ENCODE data around the gene CYP2A13.

DNA sequence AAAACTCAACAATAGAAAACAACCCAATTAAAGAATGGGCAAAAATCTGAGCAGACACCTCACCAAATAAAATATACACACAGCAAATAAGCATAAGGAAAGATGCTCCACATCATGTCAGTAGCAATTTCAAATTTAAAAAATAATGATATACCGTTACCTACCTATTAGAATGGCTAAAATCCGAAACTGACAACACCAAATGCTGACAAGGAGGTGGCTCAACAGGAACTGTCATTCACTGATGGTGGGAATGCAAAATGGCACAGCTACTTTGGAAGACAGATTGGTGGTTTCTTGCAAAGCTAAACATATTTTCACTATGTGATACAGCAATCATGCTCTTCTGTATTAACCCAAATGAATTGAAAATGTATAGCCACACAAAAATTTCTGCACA, 9.1 kb downstream of the CYP2A13 start:
- TF ChIP-seq POLR2A (IDR thresholded peaks at IDR 0.05): no peak
- TF ChIP-seq, protein P1, sequence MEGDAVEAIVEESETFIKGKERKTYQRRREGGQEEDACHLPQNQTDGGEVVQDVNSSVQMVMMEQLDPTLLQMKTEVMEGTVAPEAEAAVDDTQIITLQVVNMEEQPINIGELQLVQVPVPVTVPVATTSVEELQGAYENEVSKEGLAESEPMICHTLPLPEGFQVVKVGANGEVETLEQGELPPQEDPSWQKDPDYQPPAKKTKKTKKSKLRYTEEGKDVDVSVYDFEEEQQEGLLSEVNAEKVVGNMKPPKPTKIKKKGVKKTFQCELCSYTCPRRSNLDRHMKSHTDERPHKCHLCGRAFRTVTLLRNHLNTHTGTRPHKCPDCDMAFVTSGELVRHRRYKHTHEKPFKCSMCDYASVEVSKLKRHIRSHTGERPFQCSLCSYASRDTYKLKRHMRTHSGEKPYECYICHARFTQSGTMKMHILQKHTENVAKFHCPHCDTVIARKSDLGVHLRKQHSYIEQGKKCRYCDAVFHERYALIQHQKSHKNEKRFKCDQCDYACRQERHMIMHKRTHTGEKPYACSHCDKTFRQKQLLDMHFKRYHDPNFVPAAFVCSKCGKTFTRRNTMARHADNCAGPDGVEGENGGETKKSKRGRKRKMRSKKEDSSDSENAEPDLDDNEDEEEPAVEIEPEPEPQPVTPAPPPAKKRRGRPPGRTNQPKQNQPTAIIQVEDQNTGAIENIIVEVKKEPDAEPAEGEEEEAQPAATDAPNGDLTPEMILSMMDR (IDR thresholded peaks at IDR 0.05): no peak
